ENCODE results near the gene EDNRA. TPM values are rescaled to one million over a fixed set of nuclear protein-coding genes. Genes with fewer than 3 reads are reported as not detected.

EDNRA gene
- total RNA-seq, 1 experiment from 2014 or later: 0.71 TPM

DNA sequence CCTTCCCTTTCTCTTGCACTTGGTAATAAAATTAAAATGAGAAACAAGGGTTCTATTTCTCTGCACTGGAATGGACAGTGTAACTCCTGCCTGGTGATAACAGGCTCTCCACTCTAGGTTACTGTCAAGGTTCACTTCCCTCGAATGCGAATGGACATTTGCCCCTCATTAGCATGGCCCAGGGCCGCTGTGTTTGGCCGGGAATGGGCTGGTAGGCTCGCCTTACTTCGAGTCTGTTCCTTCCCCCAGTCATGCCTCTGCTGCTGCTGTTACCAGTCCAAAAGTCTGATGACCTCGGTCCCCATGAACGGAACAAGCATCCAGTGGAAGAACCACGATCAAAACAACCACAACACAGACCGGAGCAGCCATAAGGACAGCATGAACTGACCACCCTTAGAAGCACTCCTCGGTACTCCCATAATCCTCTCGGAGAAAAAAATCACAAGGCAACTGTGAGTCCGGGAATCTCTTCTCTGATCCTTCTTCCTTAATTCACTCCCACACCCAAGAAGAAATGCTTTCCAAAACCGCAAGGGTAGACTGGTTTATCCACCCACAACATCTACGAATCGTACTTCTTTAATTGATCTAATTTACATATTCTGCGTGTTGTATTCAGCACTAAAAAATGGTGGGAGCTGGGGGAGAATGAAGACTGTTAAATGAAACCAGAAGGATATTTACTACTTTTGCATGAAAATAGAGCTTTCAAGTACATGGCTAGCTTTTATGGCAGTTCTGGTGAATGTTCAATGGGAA lies 61.5 kb downstream of the EDNRA start:
- Mint-ChIP-seq H3K36me3 (ENCODE audit: insufficient read depth, unreplicated experiment) (no peaks in the 10 kb centered on the region), H3K27me3 (ENCODE audit: unreplicated experiment) (no peaks in the 10 kb centered on the region), H3K27ac (ENCODE audit: unreplicated experiment) (no peak overlapping the region), H3K4me1 (ENCODE audit: low read depth, unreplicated experiment) (no peaks in the 10 kb centered on the region), H3K4me3 (ENCODE audit: low read depth, unreplicated experiment) (peak overlapping the region; percentile 22), H3K9me3 (ENCODE audit: low read depth, unreplicated experiment) (no peaks in the 10 kb centered on the region)
- TF ChIP-seq, protein P1, sequence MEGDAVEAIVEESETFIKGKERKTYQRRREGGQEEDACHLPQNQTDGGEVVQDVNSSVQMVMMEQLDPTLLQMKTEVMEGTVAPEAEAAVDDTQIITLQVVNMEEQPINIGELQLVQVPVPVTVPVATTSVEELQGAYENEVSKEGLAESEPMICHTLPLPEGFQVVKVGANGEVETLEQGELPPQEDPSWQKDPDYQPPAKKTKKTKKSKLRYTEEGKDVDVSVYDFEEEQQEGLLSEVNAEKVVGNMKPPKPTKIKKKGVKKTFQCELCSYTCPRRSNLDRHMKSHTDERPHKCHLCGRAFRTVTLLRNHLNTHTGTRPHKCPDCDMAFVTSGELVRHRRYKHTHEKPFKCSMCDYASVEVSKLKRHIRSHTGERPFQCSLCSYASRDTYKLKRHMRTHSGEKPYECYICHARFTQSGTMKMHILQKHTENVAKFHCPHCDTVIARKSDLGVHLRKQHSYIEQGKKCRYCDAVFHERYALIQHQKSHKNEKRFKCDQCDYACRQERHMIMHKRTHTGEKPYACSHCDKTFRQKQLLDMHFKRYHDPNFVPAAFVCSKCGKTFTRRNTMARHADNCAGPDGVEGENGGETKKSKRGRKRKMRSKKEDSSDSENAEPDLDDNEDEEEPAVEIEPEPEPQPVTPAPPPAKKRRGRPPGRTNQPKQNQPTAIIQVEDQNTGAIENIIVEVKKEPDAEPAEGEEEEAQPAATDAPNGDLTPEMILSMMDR (IDR thresholded peaks at IDR 0.05; ENCODE audit: unreplicated experiment): no peak
- DNase-seq: no peak
- CTCF ChIA-PET: no interaction called here
- intact Hi-C loops (cut with micrococcal nuclease; ENCODE audit: unreplicated experiment): no loop called here
- BruUV-seq (replicated peaks): no TSS peak

DNA sequence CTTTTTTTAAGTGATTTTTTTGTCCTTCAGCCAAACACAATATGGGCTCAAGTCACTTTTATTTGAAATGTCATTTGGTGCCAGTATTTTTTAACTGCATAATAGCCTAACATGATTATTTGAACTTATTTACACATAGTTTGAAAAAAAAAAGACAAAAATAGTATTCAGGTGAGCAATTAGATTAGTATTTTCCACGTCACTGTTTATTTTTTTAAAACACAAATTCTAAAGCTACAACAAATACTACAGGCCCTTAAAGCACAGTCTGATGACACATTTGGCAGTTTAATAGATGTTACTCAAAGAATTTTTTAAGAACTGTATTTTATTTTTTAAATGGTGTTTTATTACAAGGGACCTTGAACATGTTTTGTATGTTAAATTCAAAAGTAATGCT lies 62.1 kb downstream of the EDNRA start:
- Mint-ChIP-seq H3K27ac (ENCODE audit: unreplicated experiment) (no peak overlapping the region), H3K4me1 (ENCODE audit: low read depth, unreplicated experiment) (no peaks in the 10 kb centered on the region), H3K36me3 (ENCODE audit: insufficient read depth, unreplicated experiment) (no peaks in the 10 kb centered on the region), H3K27me3 (ENCODE audit: unreplicated experiment) (no peaks in the 10 kb centered on the region), H3K9me3 (ENCODE audit: low read depth, unreplicated experiment) (no peaks in the 10 kb centered on the region), H3K4me3 (ENCODE audit: low read depth, unreplicated experiment) (peak overlapping the region; percentile 22)
- CTCF ChIA-PET: no interaction called here
- TF ChIP-seq, protein P1 (IDR thresholded peaks at IDR 0.05; ENCODE audit: unreplicated experiment): no peak
- DNase-seq: no peak
- intact Hi-C loops (cut with micrococcal nuclease; ENCODE audit: unreplicated experiment): no loop called here
- no TSS peak for BruUV-seq (replicated peaks)

DNA sequence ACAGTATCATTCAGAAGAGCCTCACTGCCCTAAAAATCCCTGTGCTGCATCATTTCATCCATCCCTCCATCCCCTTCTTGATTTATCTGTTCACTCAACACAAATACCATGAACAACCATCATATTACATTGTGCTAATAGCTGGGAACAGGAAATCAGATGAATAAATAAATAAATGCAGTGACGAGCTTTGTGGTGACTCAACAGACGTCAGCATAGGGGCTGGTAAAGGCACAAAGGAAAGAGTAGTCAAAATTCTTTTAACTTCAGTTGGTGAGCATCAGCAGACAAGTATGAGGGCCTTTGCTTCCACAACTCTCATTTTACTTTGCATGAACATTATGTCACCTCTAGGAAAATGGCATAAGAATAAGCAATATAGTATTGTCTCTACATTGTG lies 65.5 kb downstream of the EDNRA start:
- Mint-ChIP-seq H3K27me3 (ENCODE audit: unreplicated experiment) (no peaks in the 10 kb centered on the region), H3K9me3 (ENCODE audit: low read depth, unreplicated experiment) (no peaks in the 10 kb centered on the region), H3K27ac (ENCODE audit: unreplicated experiment) (no peak overlapping the region), H3K4me3 (ENCODE audit: low read depth, unreplicated experiment) (no peak overlapping the region), H3K36me3 (ENCODE audit: insufficient read depth, unreplicated experiment) (no peaks in the 10 kb centered on the region), H3K4me1 (ENCODE audit: low read depth, unreplicated experiment) (peaks cover 12% of the 10 kb centered on the region)
- CTCF ChIA-PET: no interaction called here
- TF ChIP-seq, protein P1 (IDR thresholded peaks at IDR 0.05; ENCODE audit: unreplicated experiment): no peak
- intact Hi-C loops (cut with micrococcal nuclease; ENCODE audit: unreplicated experiment): no loop called here
- DNase-seq: no peak
- no TSS peak for BruUV-seq (replicated peaks)

DNA sequence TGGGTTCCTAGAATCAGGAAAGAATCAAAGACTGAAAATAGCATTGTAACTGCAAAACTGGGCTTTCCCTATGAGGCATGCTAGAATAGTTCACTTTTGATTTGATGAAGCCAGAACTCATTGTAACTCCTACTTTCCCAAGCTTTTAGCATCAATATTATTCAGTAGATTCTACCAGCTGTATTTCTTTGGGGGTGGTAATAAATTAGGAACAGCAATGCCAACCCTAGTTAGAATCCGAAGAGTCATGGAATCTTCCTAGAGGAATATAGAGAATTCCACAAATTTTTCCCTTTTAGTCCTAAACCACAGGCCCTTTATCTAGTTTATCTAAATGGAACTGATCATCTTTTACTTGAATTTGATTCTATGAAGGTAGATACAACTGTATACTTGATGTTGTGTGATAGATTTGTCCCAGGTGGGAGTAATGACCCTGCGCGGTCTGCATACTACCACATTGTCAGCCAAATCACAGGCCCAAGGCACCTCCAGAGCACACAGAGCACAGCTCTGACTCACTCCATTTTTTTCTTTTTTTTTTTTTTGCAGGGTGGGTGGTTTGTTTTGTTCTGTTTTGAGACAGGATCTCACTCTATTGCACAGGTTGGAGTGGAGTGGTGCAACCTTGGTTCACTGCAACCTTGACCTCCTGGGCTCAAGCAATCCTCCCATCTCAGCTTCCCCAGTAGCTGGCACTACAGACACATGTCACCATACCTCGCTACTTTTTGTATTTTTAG lies 66.6 kb downstream of the EDNRA start:
- intact Hi-C loops (cut with micrococcal nuclease; ENCODE audit: unreplicated experiment): no loop called here
- H3K4me3 Mint-ChIP-seq (ENCODE audit: low read depth, unreplicated experiment): no peak overlapping the region
- BruUV-seq (replicated peaks): no TSS peak
- CTCF ChIA-PET: no interaction called here
- TF ChIP-seq, protein P1 (IDR thresholded peaks at IDR 0.05; ENCODE audit: unreplicated experiment): no peak
- H3K9me3 Mint-ChIP-seq (ENCODE audit: low read depth, unreplicated experiment): peaks cover 4% of the 10 kb centered on the region
- H3K4me1 Mint-ChIP-seq (ENCODE audit: low read depth, unreplicated experiment): peaks cover 12% of the 10 kb centered on the region
- H3K27ac Mint-ChIP-seq (ENCODE audit: unreplicated experiment): no peak overlapping the region
- H3K27me3 Mint-ChIP-seq (ENCODE audit: unreplicated experiment): no peaks in the 10 kb centered on the region
- H3K36me3 Mint-ChIP-seq (ENCODE audit: insufficient read depth, unreplicated experiment): no peaks in the 10 kb centered on the region
- DNase-seq: no peak
